Stimulated activated CD4-positive, alpha-beta T cell treated with anti-CD3 and anti-CD28 coated beads, Interleukin-2, amount 100 ng/mL, for 24 hours (primary cell): Measurements from ENCODE around the gene HCAR3.
"Not testable (repeated sequence)": the region's sequence is repeated elsewhere in the genome, so short reads cannot be mapped to it uniquely, and the experiment has no call there.

ENCODE experiments used
- DNase-seq, 2 donors: peaks; one replicate each; pipeline ENCODE4 v3.0.0-alpha.2; 2020

The HCAR3 gene

DNA sequence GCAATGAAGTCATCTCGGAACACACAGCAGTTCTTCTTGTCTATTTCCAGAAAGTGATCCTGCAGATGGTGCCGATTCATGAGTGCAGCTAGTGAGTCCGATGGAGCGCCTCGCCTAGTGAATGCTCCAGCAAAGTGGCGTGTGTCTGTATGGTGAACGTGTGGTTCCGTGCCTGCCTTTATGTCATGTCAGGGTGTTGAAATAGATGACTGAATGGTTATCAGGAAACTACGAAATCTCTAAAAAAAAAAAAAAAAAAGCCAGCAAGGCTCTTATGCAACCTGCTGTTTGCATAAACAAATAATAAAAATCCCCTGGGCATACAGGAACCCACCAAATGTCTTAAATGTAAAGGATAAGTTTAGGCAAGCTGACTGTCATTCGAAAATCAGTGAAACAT, at the start of gene HCAR3:
Gene HCAR3, minus strand, starts transcription at position 154 of the 400 bp plus-strand sequence. Its CDS starts 74 bp downstream, at position 80.
- DNase-seq: not testable (repeated sequence)

DNA sequence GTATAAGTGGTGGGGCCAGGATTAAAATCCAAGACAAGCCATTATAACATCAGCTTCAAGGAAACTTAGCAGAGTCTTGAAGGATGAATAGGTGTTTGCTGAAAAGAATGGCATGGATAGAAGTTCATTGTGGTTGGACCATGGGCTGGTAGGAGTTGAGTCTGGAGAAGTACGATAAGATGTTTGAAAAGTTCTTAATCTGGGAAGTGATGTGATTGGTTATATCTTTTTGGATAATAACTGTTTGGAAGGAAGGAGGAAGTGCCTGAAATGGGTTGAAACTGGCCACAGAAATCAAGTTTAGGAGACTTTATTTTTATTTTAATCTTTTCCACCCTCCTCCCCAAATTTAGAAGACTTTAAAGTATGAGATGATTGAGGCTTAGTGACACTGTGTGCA, 41.0 kb upstream of the HCAR3 start:
- no peak for DNase-seq

DNA sequence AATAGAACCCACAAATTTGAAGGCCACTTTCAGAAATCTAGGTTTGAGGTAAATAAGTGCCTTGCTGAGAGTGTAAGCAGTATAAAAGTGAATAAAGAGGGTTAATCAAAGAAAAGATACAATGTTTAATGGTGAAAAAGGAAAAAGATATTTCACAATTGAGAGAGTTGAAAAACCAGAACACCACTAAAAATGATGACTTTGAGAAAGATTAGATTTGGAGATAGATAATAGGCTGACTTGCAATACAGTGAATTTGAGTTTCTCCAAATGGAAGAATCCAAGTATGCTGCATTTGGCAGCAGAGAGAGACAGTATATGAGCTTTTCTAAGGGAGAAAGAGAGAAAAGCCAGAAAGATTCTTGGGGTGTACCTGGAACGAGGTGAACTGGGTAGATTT, 38.2 kb upstream of the HCAR3 start:
- no peak for DNase-seq

DNA sequence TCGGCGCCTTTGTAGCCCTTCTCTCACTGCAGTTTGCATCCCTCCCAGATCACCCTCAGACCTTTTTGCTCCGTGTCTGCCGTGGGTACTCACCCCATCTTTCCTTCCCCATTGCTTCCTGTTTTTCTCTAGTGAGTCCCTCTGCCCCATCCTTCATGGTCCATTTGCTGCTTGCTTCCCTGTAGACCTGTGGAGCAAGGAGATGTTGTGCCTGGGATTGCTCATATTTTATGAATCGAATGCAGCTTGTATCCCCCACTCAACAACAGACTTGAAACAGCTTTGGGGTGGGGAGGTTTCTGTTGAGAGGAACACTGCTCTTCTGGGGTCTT, 36.7 kb upstream of the HCAR3 start:
- DNase-seq: no peak

DNA sequence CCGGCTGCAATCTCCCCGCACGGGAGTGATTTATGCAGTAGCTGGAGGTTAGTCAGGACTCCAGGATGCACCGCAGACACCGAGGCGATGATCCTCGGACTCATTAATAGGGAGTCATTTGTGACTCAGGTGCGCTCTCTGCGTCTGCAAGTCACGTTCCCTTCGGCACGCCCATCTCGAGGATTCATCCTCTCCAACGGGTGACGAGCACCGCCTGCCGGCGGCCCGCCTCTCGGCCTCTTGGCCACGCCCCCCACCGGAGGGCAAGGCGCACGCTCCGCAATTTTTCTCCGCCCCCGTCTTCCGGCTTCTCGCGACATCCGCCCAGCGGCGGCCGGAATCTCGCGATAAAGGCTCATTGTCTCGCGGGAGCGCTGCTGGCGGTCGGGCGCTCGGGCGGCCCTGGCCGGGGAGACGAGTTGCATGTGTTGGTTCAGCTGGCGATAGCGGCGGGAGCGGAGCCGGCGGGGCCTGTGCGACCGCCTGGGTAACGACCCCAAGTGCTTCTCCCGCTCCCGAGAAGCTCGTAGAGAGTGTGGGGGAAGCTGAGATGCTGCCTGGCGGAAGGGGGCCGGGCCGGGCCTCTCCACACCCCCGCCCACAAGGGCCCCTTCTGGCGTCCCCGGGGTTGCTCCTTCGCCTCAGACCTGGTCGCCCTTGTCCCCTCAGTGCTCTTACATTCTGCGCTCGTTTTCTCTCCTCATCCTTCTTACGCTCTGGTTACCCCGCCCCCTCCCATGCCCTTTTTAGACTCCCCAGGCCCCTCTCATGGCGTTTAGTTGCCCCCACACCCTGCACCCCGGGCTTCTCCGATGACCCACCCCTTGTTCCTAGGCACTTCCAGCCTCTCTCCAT, 36.1 kb upstream of the HCAR3 start, which contains the start of gene DENR:
Gene DENR, plus strand, starts transcription at position 361 of the 855 bp plus-strand sequence. CDS start 878 bp downstream, outside the sequence.
- peak; percentile 100 for DNase-seq

DNA sequence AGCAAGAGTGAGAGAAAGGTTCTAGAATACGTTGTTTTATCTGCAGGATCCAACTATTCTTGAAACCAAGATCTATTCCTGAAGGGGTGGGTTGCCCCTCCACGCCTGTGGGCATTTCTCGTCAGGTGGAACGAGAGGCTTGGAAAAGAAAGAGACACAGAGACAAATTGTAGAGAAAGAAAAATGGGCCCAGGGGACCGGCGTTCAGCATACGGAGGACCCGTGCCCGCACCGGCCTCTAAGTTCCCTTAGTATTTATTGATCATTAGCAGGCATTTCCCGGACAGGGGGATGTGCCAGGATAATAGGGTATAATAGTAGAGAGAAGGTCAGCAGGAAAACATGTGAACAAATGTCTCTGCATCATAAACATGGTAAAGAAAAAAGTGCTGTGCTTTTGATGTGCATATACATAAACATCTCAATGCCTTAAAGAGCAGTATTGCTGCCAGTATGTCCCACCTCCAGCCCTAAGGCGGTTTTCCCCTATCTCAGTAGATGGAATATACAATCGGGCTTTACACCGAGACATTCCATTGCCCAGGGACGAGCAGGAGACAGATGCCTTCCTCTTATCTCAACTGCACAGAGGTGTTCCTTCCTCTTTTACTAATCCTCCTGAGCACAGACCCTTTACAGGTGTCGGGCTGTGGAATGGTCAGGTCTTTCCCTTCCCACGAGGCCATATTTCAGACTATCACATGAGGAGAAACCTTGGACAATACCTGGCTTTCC, 34.3 kb upstream of the HCAR3 start:
- DNase-seq: not testable (repeated sequence)

DNA sequence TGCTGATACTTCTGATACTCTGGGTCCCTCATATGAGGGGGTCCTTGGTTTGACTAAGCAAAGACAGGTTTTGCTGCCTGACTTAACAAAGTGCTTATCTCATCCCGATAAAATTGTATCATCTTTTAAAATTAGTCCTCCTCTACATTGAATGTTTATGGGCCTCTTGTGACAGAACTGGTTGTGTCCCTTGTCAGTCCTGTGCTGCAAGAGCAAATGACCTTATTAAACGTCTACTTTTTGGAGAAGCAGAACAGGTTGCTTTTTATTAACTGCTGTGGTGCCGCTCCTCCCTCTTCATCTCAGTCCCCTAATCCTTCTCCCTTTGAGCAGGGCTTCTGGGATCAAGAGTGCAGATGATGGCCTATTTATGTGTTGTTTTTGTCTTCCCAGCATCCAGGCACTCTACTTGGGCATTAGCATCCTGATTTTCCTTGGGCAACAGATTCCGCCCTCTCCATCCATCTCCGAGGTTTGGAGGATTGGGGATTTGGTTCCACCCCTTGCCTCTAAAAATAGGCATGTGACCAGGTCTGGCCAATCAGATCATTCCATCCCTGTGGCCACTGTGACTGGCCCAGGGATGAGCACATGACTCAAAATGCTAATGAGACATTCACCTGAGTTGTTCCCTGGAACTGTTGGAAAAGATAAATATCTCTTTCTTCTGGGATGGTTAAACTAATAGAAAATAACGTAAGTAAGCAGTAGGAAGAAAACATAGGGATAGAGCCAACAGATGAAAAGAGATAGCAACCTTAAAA, 33.1 kb upstream of the HCAR3 start:
- DNase-seq: no peak

DNA sequence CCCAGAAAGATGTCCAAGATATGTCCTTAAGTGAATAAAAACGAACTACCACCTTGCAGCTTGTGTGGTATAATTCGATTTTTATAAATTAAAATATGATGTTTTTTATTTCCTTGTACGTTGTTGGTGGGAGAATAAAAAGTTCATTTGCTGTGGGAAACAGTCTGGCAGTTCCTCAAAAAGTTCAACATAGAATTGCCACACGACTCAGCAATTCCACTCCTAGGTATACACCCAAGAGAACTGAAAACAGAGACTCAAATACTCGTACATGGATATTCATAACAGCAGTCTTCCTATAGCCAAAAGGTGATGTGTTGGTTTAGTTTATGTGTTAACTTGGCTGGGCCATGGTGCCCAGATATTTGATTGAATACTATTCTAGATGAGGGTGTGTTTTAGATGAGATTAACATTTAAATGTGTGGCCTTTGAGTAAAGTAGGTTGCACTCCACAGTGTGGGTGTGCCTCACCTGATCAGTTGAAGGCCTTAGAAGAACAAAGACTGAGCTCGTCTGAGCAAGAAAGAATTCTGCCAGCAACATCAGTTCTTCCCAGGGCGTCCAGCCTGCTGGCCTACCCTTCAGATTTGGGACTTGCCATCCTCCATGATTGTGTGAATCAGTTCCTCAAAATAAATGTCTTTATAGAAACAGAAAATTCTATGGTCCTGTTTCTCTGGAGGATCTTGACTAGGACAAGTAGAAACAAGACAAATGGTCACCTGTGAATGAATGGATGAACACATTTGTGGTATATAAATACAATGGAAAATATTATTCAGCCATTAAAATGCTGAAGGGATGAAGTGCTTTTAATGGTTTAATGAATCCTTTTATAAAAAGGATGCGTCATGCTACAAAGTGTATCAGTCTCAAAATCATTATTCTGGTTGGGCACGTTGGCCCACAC, 30.9 kb upstream of the HCAR3 start:
- no peak for DNase-seq

DNA sequence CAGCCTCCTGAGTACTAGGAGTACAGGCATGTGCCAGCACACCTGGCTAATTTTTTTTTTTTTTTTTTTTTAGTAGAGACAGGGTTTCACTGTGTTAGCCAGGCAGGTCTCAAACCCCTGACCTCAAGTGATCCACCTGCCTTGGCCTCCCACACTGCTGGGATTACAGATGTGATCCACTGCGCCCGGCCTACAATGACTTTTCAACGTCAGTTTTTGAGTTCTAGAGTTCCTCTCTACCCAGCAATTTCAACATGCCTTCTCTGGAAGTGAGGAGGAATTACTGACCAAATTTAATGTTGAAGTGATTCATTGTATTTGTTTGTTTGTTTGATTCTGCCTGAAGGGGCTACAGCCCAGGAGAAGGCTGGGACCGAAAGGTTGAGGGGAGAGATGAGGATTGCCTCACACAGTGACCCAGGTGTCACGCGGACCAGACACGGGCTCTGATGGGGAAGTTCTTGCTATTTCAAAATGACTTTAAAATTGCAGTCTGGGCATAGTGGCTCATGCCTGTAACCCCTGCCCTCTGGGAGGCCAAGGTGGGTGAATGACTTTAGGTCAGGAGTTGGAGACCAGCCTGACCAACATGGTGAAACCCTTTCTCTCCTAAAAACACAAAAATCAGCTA, 27.4 kb upstream of the HCAR3 start:
- DNase-seq: no peak

DNA sequence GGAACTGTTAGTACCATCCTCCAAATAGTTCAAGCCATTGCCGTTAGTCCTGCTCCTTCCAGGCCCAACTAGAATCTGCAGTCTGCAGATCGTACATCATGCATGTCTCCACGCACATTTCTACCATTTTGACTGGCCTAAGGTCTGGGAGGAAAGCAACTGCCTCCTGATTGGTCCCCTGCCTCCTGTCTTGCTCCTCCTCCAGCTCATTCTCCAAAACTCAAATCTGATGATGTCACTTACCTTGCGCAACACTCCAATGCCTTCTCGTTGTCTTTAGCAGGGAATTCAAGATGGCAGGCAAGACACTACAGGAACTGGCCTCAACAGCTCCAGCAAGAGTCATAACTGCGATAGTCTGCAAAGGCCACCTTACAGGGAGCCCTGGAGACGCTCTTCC, 23.7 kb upstream of the HCAR3 start:
- DNase-seq: no peak

DNA sequence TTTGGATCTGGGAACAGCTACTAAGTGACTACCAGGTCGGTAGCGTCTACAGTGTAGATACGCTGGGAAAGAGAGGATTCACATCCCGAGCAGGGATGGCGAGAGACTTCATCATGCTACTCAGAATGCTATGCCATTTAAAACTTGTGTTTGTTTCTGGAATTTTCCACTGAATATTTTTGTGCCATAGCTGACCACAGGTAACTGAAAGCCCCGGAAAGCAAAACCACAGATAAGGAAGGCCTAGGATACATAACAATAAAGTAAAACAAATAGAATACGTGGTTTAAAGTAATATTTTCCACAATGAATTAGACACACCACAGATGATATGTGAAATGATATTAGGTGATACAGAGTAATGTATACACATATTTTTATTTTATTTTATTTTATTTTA, 22.0 kb upstream of the HCAR3 start:
- DNase-seq: no peak

DNA sequence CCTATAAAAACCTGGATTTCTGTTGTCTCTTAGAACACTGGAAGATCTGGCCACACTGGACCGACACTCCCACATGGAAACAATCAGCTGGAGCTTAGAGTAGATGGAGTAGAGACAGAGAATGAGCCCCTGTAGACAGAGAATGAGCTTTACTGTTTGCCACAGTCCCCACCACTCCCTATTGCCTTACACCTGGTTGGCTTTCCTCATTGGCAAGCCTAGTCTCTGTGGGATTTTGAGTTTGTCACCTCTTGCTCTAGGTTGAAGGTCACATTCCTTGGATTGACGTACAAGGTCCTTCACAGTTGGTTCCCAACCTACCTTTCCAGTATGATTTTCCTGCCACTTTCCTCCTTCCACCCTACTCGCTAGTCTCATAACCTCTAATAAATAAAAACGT, 16.0 kb upstream of the HCAR3 start:
- DNase-seq: no peak

DNA sequence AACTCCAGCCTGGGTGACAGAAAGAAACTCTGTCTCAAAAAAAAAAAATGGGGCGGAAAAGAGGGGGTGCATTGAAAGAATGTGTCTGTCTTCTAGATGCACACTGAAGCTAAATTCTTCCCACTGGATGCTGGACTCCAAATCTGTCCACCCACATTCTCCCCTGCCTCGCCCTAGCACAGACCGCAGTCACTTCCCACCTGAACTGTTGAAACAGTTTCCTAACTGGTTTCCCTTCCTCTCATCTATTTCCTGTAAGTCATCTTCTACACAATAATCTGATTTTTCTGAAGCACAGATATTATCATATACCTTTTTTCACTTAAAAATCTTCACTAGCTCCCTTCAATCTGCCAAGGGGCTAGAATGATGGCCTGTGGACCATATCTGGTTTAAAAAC, 15.6 kb upstream of the HCAR3 start:
- DNase-seq: peak in 1 of 2 donors; percentile 44

DNA sequence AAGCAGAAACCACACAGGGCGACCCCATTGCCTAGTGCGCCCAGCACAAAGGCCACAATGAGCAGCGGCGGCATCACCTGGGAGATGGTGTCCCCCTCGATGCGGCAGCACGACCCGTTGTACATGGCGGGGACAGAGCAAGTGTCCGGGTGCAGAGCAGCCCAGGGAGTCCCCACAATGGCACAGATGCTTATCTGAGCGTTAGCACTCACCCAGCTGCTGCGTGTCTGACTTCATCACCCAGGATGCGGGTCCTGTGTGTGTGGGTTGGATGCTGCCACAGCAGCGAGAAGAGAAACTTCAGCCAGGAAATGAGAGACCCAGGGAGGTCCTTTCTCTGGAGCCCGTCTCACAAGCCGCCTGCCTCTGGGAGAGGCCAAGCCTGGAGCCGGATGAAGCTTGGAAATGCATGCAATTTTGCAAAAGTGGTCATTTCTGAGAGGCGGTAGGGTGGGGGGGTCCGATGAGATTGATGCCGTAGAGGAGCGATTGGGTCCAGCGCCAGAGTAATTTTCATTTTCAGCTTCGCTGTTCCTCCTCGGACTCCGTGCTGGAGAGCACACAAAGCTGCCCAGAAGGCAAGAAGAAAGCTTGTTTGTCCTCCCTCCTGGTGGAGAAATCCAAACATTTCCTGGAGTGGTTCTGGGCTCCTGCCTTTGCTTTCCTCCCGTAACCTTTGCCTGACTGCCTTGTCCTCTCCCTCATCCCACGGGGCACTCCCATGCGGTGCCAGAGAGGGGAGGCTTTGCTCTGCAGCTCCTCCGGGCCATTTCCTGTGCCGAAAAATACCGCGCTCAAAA, 13.8 kb upstream of the HCAR3 start, which contains the start of gene HCAR1:
Gene HCAR1, minus strand, starts transcription at position 630 of the 800 bp plus-strand sequence. Its CDS starts 505 bp downstream, at position 125.
- DNase-seq: peak; percentile 44 to 68

DNA sequence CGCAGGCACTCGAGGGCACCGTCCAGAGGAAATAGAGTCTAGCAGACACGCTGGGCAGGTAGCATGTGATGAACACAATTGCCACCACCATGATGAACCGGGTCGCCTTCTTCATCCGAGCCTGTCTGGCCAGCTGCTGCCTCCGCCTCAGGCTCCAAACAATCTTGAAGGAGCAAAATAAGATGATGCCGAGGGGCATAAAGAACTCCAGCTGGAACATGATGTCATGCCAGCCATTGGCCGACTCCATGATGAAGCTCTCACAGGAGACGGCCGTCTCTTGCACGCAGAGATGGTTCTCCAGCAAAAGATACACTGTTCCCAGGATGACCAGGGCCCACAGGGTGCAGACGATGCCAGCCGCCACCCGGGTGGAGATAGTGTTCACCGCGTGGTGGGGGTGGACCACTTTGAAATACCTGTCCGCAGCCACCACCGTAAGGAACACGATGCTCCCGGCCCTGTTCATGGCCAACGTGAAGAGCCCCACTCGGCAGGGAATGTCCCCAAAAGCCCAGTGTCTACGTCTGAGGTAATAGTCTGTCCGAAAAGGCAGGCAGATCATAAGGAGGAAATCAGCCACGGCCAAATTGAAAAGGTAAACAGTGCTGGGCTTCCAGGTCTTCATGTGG, 13.1 kb upstream of the HCAR3 start:
- DNase-seq: no peak

DNA sequence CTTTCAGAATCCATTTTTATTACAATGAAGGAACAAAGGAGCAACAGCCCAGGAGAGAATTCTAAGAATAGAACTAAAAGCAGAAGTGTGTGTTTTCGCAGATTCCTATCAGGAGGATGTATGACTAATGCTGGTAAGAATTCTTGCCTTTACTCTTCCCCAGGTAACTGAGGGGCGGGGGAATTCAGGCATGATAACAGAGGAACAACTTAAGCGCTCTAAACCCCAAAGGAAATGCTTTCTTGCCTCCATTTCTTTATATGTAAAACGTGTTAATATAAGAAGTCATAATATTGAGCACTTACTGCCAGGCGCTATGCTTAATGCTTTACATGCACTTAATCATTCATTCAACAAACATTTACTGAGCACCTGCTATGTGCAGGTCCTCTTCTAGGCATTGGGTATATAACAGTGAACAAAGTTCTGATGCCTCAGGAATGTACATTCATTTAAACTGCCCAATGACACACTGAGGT, 9.5 kb upstream of the HCAR3 start:
- DNase-seq: peak in 1 of 2 donors; percentile 31

DNA sequence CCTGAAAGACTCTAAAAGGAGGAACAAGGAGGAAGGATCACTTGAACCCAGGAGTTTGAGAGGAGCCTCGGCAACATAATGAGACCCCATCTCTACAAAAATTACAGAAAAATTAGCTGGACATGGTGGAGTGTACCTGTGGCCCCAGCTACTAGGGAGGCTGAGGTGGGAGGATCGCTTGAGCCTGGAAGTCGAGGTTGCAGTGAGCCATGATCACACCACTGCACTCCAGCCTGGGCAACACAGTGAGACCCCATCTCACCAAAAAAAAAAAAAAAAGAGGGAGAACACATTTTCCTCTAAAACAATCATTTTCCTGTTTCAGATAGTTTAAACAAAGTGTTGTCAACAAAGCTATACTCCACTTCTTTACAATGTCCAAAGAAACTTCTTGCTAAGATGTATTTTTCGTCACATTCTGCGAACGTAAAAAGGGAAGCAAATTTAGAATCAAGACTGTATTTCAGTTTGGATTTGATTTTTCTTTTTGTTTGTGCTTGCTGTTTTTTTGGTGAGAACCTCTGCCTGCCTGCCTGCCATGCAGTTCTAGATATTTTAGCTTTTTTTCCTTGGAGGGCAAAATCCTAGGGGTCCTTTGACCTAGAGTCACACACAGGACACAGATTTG, 9.0 kb upstream of the HCAR3 start:
- no peak for DNase-seq

DNA sequence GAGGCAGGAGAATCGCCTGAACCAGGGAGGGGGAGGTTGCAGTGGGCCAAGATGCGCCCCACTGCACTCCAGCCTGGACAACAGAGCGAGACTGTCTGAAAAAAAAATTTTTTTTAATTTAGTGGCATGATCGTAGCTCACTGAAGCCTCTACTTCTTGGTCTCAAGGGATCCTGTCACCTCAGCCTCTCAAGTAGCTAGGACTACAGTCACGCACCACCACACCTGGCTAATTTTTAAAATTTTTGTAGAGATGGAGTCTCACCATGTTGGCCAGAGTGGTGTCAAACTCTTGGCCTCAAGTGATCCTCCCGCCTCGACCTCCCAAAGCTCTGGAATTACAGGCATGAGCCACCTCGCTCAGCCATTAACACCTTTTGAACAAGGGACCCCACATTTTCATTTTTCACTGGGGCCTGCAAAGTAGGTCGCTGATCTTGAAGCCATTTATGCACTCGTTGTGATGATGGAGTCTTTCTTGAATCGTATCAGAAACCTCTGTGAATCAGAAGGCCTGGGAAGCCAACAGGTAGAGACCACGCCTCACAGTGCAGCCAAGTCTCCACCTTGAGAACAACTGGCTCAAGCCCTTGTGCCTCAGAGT, 8.1 kb upstream of the HCAR3 start:
- no peak for DNase-seq

DNA sequence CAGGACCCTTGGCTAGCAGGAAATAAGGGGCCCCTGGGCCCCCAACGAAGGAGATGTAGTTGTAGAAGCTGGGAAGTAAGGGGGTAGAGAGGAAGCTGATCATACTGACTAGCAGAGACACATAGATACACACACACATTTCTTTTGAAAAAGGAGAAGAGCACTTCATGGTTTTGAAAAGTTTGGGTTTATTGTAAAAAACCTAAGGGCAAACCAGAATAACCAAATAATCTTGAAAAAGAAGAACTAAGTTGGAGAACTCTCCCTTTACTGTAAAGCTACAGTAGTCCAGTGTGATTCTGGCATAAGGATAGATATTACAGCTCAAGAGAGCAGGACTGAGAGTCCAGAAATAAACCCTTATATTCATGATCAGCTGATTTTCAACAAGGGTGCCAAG, 5.8 kb upstream of the HCAR3 start:
- DNase-seq: no peak
